Forelimb muscle (tissue), 1 donor: ENCODE measurements around the gene TMEM175. TPM values are rescaled to one million over a fixed set of nuclear protein-coding genes. Genes with fewer than 3 reads are reported as not detected.

Source experiments
- DNase-seq: peaks from one replicate; pipeline ENCODE4 v3.0.0-alpha.2; 2013; ENCODE audit warnings: low read depth
- polyA plus RNA-seq: library from polyadenylated mRNA; unstranded; fragments of 120-200 nt; gene quantifications from one replicate; pipeline ENCODE4 v1.2.1, GENCODE V29; 2013; ENCODE audit not compliant: insufficient read length

The TMEM175 gene
- polyA plus RNA-seq, 1 donor = 18.8 TPM

DNA sequence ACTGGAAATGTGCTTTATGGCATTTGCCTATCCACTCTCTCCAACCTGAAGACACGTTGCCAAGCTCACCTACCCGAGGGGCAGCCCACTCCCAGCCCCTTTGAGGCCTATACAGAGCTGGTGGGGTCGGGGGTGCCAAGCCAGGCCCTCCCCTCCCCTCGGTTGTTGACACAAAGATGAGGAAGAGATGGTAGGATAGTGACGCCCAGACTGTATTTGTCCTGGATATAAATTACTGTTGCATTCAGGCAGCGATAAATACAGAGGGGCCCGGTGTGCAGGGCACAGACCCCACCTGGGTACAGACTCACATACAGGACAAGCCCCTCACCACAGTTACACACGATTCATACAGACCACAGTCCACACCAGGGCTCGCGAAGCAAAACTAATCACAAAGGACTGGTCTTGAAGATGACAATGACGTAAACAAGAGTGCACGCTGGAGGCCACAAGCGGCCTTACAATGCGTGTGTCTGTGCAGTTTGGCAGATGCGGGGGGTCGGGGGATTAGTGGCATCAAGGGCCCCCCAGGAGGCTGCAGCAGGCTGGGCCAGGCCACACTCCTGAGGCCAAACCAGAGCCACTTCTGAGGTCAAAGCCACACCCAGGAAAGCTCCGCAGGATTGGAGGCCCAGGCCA, 26.6 kb downstream of the TMEM175 start:
- DNase-seq = no peak

DNA sequence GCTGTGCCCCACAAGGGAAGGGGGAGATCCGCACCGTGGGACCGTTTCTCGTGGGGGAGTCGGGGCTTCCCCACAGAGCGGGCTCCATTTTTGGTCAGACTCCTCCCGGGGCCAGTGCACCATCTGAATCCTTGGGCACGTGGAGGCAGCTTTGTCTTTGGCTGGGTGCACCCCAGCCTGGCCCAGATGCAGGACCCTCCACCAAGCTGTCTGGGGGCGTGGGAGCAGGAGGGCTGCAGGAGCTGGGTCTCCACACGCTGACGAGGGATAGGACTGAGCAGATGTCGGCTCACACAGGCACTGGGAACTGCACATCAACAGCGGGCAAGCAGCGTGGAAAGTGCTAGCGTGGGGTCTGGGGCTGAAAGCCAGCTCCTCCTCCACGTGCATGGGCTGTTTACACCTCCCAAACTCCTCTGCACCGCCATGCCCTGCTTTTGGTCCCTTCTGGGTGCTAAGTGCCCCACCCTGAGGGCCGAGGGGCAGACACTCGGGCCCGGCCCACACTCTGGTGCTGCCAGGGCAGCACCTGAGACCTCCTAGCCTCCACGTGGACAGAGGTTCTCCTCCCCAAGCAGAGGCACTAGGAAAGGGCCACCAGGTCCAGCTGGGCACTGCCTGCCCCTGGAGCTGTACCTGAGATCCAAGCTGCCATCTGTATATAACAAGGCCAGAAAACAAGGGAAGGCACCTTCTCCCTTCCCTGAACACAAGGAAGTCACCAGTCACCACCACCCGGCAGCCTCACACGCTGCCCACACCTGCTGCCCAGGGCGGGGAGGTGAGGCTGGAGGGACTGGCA, 27.3 kb downstream of the TMEM175 start:
- DNase-seq = no peak

GRCh38 chr4:960140-960635, 27.9 kb downstream of the TMEM175 start:
- no peak for DNase-seq

DNA sequence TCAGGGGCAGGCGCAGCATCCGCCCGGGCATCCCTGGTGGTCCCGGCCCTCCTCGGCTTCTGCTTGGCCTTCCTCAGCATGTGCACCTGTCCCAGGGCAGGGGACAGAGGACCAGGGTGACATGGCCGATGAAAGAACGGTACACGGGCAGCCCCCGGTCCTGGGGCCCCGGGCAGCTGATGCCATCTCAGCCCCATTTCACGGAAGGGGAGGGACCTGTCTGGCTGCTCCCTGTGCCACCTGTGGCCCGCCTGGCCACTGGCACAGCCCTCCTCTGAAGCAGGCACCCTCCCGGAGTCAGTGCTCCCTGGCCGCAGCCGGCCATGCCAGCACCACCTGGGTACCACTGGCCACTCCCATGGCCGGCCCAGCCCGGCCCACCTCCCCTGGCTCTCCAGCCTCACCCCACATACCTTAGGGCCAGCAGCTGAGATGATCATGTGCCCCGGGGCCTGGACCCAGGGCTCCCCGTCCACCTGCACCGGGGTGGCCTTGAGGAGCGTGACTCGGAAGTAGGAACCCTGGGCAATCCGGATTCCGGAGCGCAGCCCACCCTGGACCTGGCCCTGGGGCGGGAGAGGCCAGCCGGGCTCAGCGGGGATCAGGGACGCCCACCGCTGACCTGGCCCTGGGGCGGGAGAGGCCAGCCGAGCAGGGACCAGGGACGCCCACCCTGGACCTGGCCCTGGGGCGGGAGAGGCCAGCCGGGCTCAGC, 28.5 kb downstream of the TMEM175 start:
- no peak for DNase-seq

- DNase-seq = no peak
Measured at GRCh38 chr4:961351-962230, 29.3 kb downstream of the TMEM175 start.

DNA sequence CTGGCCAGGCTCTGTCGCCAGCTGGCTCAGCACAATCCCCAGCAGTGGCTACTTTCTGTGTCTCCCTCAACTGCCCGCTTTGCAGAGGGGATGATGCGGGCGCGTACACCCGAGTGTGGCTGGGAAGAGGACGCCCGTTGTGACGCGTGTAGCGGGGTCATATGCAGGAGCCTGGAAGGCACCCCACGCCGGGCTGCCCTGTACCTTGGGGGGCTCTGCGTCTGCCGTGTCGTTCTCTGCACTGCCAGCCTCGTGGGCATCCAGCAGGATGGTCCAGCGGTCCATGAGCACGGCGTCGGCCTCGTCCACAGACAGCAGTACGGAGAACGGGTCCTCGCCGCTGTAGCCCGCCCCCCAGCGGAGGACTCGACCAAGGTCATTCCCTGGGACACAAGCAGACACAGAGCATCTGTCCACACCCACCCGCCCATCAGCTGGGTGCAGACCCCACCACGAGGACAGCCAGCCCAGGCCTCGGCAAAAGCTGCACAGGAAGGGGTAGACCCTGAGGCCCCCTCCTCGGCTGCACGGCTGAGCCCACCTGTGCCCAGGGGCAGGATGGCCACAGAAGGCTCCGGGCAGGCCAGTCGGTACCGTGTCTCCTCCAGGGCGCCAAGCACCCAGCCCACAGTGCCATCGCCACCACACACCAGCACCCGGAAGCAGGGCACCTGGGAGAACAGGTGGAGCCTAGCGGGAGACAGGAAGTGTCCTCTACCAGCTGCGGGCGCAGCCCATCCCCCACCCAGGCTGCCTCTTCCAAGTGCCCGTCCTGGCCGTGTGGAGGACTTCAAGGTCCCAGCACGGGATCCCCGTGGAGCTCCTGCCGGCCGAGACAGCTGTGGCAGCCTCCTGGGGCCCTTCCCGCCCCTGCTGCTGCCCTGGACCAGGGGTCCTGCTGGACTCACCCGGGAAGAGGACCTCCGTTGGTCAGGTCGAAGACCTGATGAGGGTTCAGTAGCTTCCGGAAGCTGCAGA, 30.3 kb downstream of the TMEM175 start:
- no peak for DNase-seq

- DNase-seq = no peak
Measured at GRCh38 chr4:963276-964225, 31.3 kb downstream of the TMEM175 start.

- DNase-seq = no peak
Measured at GRCh38 chr4:964346-965025, 32.2 kb downstream of the TMEM175 start.

GRCh38 chr4:965048-965765, 32.9 kb downstream of the TMEM175 start:
- no peak for DNase-seq

DNA sequence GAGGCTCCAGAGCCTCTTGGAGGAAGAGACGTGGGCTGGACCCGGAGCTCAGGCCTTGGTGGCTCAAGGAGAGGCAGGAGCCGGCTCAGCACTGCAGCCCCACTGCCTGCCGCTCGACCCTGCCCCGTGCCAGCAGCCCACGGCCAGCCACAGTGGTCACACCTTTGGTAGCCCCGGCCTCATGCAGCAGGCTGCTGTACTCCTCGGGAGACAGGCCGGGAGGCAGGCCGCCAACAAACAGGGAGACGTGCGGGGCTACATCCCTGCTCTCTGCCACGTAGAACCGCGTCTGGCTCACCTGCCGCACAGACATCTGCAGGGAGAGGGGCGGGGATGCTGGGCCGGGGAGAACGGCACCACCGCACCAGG, 33.5 kb downstream of the TMEM175 start:
- no peak for DNase-seq

DNA sequence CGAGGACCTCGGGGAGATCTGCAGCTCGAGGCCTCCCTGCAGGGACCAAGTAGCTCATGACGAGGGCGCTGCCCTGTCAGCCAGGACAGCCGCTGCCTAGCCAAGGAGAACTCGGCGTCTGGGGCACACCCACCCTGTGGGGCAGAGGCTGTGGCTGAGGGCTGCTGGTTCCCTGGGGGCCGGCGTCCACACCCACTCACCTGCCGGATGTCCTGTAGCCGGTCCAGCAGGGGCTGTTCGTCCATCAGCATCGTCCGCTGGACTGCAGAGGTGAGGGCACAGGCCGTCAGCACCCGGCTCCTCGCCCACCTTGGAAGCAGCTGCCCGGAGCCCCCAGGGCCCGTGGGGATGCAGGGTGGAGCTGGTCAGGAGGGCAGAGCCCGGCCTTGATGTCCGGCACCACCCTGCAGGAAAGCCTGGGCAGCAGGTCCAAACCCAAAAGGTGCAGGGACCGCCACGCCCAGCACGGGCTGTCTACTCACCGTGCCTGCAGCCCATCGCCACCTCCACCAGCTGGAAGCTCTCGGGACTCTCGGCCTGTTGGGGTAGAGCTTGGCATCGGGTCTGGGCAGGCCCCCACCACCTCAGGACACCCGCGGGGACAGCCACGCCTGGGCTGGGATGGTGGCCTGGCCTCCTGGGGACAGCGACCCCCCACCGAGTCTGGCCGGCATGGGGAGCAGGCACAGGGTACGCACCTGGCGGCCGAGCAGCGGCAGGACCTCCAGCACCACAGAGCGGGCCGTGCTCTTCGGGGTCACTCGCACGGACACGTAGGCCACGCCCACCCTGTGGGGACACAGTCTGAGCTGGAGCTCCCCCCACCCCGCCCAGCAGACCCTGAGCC, 34.2 kb downstream of the TMEM175 start:
- DNase-seq = no peak

GRCh38 chr4:967113-968104, 35.1 kb downstream of the TMEM175 start:
- DNase-seq = no peak

DNA sequence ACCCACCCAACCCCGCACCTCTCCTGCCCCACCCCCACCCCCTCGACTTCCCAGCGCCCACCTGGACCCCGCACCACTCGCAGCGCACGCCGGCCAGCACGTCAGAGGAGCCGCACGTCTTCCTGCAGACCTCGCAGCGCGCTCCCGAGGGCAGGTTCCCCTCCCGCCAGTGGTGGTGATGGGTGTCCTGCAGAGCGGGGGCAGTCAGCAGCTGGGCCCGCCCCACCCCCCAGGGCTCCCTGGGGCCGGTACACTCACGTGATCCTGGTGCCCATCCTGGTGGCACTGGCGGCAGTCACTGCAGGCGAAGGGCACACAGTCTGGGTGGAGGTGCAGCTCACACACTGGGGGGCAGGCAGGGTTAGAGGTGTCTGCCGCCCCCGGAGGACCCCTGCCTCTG, 36.0 kb downstream of the TMEM175 start:
- DNase-seq = no peak

DNA sequence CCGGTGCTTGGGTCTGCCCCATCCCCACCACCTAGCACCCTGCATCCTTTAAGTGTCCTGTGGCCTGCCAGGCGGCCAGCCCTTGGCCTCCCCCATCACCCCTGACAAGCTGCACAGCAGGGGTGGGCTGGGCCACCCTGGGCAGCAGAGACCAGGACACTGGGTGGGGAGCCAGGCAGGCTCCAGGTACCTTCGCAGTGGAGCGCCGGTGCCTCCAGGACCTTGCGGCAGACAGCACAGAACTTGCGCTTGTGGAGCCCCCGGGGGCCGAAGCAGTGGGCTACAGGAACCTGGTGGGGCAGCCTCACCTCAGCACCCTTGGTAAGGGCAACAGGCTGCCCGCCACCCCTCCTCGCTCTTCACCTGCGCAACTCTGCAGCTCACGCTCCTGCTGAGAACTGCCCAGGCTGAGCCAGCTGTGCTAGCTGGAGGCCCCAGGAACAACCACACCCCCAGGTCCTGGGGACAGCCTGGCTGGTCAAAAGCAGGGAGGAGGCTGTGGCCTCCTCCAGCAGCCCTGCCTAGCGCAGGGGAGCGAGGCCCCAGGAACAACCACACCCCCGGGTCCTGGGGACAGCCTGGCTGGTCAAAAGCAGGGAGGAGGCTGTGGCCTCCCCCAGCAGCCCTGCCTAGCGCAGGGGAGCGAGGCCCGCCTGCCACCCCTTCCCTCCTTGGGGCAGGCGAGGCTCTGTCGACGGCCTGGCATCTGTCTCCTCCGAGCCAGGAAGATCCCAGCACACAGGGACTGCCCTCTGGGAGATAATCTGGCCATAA, 36.5 kb downstream of the TMEM175 start:
- no peak for DNase-seq
